Body of pancreas (tissue), 4 donors: Measurements from ENCODE around the gene SNURF.

Experiments
- POLR2A ChIP-seq, 3 donors: fragments of 450-650 bp; IDR thresholded peaks; one replicate each; pipeline ENCODE4 v1.6.1; 2016; ENCODE audit warnings: antibody characterized with exemption in 3 of 3, mild to moderate bottlenecking in 2 of 3
- TF ChIP-seq, protein P1 (sequence below), 7 experiments: fragments of 450-650 bp in 4 of 7; fragments of 200-600 bp in 3 of 7; sonication (generic) in 3 of 7; IDR thresholded peaks; one replicate each; pipeline ENCODE4 v1.5.1; 2016 to 2019; ENCODE audit warnings: antibody characterized with exemption in 7 of 7

DNA sequence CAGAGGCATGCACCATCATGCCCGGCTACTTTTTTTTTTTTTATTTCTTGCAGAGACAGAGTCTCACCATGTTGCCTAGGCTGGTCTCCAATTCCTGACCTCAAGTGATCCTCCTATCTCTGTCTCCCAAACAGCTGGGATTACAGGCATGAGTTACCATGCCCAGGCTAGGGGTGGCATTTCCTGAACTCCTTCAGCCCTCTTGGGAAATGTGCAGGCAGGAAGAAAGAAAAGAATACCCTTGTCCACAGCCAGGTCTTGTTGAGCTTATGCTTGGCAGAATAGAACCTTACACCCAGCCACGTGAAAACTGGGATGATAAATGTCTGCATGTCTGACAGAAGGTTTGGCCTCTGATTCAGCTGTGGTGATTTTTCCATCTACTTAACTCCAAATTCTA lies 30.2 kb upstream of the SNURF start:
- TF ChIP-seq, protein P1, sequence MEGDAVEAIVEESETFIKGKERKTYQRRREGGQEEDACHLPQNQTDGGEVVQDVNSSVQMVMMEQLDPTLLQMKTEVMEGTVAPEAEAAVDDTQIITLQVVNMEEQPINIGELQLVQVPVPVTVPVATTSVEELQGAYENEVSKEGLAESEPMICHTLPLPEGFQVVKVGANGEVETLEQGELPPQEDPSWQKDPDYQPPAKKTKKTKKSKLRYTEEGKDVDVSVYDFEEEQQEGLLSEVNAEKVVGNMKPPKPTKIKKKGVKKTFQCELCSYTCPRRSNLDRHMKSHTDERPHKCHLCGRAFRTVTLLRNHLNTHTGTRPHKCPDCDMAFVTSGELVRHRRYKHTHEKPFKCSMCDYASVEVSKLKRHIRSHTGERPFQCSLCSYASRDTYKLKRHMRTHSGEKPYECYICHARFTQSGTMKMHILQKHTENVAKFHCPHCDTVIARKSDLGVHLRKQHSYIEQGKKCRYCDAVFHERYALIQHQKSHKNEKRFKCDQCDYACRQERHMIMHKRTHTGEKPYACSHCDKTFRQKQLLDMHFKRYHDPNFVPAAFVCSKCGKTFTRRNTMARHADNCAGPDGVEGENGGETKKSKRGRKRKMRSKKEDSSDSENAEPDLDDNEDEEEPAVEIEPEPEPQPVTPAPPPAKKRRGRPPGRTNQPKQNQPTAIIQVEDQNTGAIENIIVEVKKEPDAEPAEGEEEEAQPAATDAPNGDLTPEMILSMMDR (IDR thresholded peaks at IDR 0.05), result no peak
- TF ChIP-seq POLR2A (IDR thresholded peaks at IDR 0.05), result no peak
